H7 (cell line): ENCODE results near the gene ANKS1B. TPM values are rescaled to one million over a fixed set of nuclear protein-coding genes. Genes with fewer than 3 reads are reported as not detected.

Experiments used
- DNase-seq: peaks from one replicate; pipeline ENCODE4 v3.0.0; 2012
- H3K27me3 ChIP-seq: 2 replicates; pipeline ENCODE4 v1.6.0; 2011; ENCODE audit warnings: mild to moderate bottlenecking, low read length; ENCODE audit not compliant: control insufficient read depth, insufficient read depth
- H3K36me3 ChIP-seq: replicated peaks from 2 replicates; pipeline ENCODE4 v1.5.1; 2011; ENCODE audit warnings: low read length; ENCODE audit not compliant: control insufficient read depth, insufficient read depth
- H3K4me3 ChIP-seq: 2 replicates; pipeline ENCODE4 v1.5.1; 2011; ENCODE audit warnings: low read depth, mild to moderate bottlenecking, control low read depth, low read length, moderate library complexity; ENCODE audit not compliant: insufficient read depth
- total RNA-seq: library from RNA; depleted of rRNA; stranded (reverse); fragments of >200 nt; shearing (Covaris generic); gene quantifications from 2 replicates; pipeline ENCODE4 v1.2.3, GENCODE V29; 2014

The ANKS1B gene
- total RNA-seq, 1 experiment from 2014 or later = 3.5 TPM

DNA sequence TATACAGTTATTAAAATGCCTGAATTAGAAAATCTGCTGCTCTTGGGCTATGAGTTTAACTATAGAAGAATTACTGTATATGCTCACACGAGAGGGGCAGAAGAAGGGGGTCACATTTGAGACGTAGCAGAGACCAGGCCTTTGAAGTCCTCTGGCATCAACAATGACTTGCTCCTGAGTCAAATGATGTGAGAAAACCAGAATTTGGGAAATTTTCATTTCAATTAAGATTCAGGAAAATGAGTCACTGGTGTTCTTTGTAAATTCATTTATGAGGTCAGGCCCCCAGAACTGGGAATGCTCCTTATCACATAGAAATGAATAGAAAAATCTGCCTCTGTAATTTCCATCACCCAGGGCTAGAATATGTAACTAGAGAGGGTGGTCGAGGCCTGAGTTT lies 1246.7 kb downstream of the ANKS1B start:
- H3K4me3 ChIP-seq = no peak overlapping the region
- no peak for DNase-seq
- H3K27me3 ChIP-seq = no peaks in the 10 kb centered on the region
- no peaks in the 10 kb centered on the region for H3K36me3 ChIP-seq

DNA sequence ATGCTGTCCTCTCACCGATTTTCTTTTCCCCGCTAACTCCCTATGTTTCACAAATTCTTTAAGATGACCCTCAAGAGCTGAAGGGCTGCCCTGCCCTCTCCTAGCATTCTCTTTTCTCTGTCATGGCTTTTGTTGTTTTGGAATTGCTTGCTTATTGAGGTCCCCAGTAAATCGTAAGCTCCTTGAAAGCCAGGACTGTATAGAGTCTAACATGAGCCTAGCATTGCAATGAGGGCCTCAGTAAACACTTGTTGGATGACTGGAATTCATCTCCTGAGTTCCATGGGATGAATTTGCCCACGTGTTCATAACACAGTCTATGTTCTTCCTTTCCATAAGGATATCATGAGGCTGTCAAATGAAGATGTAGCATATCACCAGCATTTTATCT lies 1247.4 kb downstream of the ANKS1B start:
- Histone ChIP-seq H3K27me3 (no peaks in the 10 kb centered on the region), H3K4me3 (no peak overlapping the region), H3K36me3 (no peaks in the 10 kb centered on the region)
- DNase-seq = no peak

DNA sequence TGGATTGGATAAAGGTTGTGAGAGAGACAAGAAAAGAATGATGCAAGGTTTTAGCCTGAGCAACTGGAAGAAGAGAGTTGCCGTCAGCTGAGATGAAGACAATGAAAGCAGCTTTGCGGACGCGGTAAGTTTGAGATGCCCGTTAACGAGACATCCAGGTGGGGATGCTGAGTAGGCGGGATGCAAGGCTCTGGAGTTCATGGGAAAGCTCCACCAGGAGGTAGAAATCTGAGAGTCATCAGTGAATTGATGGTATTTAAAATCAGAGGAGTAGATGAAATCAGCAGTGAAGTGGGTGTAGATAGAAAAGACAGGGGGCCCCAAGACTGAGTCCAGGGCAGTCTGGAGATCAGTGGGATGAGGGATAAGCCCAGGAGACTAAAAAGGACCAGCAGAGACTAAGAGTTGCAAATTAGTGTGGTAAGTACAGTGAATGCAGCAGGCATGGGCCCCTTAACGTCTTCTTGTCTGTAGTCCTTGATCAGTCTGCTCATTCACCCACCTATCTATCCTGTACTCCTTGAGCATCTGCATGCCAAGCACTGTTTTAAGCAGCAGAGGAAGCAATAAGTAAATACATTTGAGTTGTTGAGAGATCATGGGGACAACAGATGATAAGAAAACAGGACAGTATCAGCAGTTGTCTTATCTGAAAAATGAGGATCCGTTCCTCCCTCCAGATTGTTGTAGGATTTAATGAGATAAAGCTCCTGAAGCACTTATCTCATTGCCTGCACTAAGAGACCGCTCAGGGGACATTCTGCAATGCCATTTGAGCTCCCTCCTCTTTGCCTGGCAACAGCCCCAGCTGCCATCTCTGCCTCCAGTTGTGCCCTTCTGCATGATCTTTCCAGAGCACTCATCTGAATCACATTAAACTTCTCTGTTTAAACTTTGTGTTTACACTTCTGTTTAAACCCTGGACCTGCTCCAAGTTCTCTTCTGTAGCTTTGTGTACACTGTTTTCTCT lies 1248.1 kb downstream of the ANKS1B start:
- H3K4me3 ChIP-seq = no peak overlapping the region
- no peak for DNase-seq
- H3K36me3 ChIP-seq = no peaks in the 10 kb centered on the region
- H3K27me3 ChIP-seq = no peaks in the 10 kb centered on the region

DNA sequence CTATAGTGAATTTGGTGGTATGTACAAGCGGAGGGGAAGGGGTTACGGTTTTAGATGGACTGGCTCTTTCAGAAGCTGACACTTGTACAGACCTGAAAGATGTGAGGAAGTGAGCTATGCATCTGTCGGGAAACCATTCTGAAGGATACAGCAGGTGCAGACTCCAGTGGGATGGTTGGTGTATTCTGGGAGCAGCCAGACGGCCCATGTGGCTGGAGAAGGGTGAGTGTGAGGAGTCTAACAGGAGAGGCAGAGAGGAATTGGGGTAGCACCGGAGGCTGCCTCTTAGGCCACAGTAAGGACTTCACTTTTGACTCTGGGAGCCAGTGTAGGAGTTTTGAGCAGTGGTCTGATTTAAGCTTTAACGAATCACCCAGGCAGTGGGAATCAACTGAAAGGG lies 1248.9 kb downstream of the ANKS1B start:
- Histone ChIP-seq H3K36me3 (no peaks in the 10 kb centered on the region), H3K4me3 (no peak overlapping the region), H3K27me3 (no peaks in the 10 kb centered on the region)
- DNase-seq = no peak

DNA sequence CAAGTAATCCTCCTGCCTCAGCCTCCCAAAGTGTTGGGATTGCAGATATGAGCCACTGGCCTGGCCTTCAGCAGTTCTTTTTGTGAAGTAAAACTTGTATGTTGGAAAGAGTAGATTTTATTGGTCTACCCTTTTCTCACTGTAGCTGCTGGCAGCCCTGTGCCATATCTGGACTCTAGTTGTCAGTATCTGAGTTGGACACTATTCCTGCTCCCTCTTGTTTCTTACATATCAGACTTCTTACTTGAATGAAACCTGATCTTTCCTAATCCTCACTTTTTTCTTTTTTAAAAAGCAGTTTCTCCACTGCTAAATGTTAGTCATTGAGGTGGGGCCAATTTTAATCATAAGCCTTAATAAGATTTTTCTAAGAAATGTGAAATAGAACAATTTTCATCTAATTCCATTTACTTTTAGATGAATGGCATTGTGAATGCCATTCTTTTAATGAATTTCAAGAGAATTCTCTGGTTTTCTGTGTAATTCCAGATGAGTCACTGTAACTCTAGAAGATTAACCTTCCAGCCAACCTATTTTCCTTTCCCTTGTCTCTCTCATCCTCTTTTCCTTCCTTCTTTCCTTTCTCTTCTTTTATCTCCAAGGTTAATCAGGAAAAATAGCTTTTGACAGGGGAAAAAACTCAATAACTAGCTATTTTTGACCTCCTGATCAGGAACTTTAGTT lies 1250.9 kb downstream of the ANKS1B start:
- no peaks in the 10 kb centered on the region; the same call in 1 of the 2 replicates for H3K36me3 ChIP-seq
- DNase-seq = no peak
- H3K27me3 ChIP-seq = no peaks in the 10 kb centered on the region
- H3K4me3 ChIP-seq = no peak overlapping the region

DNA sequence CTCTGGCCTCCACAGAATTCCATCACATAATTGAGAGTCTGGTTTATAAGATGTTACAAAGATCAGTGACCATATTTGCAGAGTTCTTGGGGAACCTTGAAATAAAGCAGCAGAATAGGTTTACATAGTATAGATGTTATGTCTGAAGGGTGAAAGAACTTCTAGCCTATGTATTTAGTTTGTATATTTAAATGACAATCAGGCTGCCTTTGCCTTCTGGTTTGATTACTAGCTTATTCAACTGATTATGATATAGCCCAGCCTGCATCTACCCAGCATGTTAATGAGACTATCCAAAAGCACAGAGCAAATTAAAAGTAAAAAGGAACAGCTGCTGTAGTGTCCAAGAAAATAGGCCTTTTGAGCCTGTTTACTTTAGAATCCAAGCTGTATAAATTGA lies 1254.3 kb downstream of the ANKS1B start:
- peaks cover 4% of the 10 kb centered on the region for H3K36me3 ChIP-seq
- DNase-seq = no peak
- no peaks in the 10 kb centered on the region for H3K27me3 ChIP-seq

DNA sequence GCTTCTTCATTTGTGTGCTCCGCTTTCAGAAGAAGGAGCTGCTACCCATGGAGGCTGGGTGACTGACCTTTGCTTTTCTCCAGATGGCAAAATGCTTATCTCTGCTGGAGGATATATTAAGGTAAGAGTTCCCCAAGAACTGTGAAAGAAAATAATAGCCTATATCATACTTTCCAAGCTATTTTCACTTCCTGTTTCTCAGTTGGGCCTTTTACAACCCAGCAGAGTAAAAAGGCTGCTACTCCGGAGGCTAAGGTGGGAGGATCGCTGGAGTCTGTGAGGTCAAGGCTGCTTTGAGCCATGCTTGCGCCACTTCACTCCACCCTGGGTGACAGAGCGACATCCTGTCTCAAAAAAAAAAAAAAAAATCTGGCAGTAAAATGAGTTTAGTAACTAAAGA lies 1257.5 kb downstream of the ANKS1B start:
- peaks cover 4% of the 10 kb centered on the region for H3K36me3 ChIP-seq
- H3K27me3 ChIP-seq = no peaks in the 10 kb centered on the region
- H3K4me3 ChIP-seq = no peak overlapping the region
- DNase-seq = no peak

More for the DNA sequence above, 1254.3 kb downstream of the ANKS1B start:
- H3K4me3 ChIP-seq = no peak overlapping the region

DNA sequence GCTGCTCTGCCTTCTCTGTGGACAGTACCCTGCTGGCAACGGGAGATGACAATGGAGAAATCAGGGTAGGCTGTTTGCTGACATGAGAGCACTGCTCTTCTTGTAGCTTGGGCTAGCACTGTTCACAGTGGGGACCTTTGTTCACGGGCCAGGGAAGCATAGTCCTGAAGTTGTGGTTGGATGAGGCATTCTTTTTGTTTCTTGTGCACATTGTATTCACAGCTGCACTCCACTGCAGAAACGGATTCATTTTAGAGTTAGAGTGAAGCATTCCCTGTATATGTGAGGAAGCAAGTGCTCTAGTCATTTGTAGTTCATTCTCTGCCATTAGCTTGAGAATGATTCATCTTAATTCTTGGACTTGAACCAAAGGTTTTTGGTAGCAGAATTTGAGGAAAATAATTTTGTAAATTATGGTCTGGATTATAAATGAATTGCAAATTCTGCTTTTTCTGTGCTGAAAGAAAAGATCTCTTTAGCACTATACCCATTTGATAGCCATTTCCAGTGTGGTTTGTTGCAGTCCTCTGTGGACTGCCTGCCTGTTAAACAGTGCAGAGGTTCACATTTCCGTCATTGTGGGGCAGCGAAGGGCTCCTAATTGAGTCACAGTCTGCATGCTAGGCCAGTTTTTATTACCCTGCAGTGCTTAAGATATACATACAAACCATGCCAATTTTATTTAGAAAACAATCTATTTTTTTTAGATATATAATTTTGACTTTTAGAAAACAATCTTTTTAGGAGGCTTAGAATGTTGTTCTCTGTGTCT lies 1259.1 kb downstream of the ANKS1B start:
- peaks cover 4% of the 10 kb centered on the region for H3K36me3 ChIP-seq
- H3K4me3 ChIP-seq = no peak overlapping the region
- peak; percentile 35 for DNase-seq
- no peaks in the 10 kb centered on the region for H3K27me3 ChIP-seq

DNA sequence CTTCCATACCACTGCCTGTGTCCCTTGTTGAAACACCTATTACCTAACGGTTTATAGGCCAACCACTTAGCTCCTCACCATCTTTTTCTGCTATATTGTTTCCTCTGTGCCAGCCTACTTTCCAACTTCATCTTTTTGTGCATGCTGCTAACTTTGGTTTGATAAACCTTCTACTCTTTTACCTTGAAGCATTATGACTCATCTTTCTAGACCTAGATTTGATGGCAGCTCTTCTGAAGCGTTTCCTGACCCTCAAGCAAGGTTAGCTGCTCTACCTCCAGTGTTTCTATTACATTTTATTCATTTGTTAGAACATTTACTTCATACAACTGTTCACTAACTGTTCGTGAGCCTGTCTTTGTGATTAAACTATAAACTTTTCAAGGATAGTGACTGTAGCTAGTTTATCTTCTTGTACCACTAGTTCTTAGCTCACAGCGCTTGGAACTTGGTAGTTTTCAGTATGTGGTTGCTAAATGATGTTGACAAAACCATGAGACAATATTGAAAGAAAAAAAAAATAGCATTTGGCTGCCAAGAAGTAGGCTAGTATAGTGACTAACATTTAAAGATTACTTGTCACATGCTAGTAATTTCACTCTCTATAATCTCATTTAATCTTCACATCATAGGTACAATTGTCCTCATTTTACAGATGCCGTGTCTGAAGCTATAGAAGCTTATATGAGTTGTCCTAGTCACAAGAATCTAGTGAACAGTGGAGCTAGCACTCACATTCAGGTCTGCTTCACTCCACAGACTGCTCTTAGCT lies 1260.2 kb downstream of the ANKS1B start:
- no peaks in the 10 kb centered on the region for H3K27me3 ChIP-seq
- no peak for DNase-seq
- H3K36me3 ChIP-seq = peaks cover 4% of the 10 kb centered on the region
- H3K4me3 ChIP-seq = no peak overlapping the region

DNA sequence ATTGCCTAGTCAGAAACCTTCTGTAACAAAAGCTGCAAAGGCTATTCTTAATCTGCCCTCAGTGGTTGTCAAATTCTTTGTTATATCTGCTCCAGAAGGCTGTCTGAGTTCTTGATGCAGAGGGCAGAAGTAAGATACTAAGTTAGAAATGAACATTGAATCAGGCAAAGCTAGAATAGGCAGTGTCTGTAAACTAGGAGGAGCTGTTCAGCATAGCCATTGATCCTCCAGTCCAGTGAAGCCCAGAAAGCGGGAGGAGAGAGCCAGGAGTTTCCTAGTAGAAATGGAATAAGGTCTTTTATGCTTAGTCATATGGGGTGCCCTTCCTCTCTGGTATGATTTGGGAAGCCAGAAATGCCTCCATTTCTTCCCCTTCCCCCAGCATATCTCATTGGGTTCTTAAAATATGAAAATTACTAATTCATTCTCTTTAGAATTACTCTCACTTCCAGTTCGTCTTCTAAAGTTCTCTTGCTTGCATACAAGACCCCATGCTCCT lies 1263.5 kb downstream of the ANKS1B start:
- no peak overlapping the region for H3K4me3 ChIP-seq
- no peaks in the 10 kb centered on the region for H3K27me3 ChIP-seq
- peaks cover under 1% of the 10 kb centered on the region for H3K36me3 ChIP-seq
- no peak for DNase-seq

DNA sequence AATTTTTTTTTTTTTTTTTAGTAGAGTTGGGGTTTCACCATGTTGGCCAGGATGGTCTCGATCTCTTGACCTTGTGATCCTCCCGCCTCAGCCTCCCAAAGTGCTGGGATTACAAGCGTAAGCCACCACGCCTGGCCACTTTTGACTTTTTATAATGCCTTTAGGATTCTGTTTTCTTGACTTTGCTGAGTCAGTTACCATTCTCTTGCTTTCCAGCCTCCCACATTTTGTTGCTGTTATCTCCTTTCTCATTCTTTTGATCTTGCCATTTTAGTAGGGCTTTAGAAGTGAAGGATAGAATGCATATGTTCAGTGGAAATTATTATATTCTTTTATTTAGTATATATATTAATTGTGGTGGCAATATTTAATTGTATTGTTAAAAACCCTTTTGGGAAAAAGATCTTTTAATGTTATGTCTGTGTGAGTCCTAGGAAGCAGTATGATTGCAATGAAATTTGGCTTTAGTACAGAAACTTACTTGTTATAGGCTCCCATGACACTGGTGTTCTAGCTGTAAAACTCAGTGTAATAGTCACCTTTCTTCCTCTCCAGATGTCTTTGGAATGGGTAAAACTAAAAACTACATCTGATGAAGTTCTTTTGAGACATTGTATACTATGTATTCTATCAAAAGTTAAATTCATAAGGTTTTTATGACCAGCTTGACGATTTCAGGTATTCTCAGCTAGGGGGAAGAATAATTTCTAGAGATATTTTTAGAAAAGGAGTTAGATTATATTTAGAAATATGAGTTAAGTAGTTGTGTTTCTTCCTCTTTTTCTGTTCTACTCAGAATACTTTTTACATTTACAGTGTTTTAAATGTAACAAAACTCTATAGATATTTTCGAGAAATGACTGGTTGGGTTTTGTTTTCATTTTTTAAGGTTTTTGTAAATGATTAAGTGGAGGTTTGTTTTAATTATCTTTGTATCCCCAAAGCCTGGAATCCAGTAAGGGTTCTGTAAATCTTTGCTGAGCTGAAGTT lies 1264.9 kb downstream of the ANKS1B start:
- Histone ChIP-seq H3K27me3 (no peaks in the 10 kb centered on the region), H3K4me3 (no peak overlapping the region), H3K36me3 (no peaks in the 10 kb centered on the region)
- no peak for DNase-seq

DNA sequence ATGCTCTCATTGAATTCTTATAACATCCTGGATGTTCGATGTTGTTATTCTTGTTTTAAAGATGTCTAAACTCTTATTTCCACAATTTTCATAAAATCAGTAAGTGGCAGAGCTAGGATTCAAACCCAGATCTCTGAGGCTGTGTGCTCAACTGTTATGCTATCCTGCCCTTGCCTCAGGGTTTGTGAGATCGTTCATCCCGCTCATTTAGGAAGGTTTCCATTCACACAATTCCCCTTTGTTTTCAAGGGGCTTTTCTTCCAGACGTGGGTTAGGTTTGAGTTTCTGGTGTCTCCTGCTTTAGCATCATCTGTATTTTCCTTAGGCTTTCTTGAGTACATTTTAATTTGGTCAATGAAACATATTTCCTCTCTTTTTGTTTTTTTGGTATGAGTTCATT lies 1270.3 kb downstream of the ANKS1B start:
- H3K4me3 ChIP-seq = no peak overlapping the region
- H3K36me3 ChIP-seq = peaks cover 2% of the 10 kb centered on the region; the same call in 1 of the 2 replicates
- DNase-seq = no peak
- H3K27me3 ChIP-seq = no peaks in the 10 kb centered on the region

DNA sequence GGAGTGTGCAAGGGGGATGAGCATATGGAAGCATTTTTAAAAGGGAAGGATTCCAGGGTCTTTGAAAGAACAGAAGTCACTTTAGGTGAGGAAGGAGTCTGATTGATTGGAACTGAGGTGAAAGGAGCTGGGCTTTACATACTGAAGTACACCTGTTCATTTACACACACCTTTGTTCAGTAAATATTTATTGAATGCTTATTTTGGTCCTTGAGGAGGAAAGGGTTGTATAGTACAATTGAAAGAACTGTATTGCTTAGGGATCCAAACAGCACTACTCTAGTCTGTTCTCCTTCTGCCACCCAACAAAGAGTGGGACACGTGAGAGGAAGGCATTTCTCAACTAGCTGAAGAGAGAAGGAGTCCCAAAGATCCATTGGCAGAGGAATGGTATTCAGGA lies 1275.7 kb downstream of the ANKS1B start:
- Histone ChIP-seq H3K36me3 (peaks cover 2% of the 10 kb centered on the region; the same call in 1 of the 2 replicates), H3K27me3 (no peaks in the 10 kb centered on the region), H3K4me3 (no peak overlapping the region)
- DNase-seq = no peak
